ENCODE results near the gene ATP9B. TPM values are rescaled to one million over a fixed set of nuclear protein-coding genes. Genes with fewer than 3 reads are reported as not detected.

The ATP9B gene
- total and polyA plus RNA-seq, 4 donors, result 7.1 to 31.4 (median 15.5) TPM

DNA sequence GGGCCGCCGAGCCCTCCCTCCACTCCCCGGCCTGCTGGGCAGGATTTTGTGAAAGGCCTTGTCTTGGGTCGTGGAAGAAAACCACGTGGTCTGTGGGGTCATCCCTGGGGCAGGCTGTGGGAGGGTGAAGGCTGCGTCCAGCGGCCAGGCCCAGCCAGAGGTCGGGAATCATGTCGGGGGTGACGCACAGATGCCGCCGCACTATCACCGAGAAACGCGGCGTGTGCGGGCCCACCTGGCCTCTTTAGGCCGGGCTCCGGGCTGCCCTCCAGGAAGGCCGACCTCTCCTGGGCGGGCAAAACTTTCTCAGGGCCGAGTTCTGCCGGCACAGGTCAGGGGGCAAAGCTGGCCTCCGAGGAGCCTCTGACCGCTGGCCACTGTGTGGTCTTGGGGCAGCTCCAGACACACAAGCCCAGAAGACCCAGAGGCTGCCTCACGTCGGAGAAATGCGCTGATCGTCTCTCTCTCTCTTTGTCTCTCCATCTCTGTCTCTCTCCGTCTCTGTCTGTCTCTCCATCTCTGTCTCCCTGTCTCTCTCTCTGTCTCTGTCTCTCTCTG lies 354.9 kb downstream of the ATP9B start:
- TF ChIP-seq RXRA (IDR thresholded peaks at IDR 0.05) (peak; percentile 43 to 65), SP1 (IDR thresholded peaks at IDR 0.05) (no peak), RAD21 (IDR thresholded peaks at IDR 0.05) (no peak), GABPA (IDR thresholded peaks at IDR 0.05 in 1 of 2, conservative IDR thresholded peaks at IDR 0.05 in 1 of 2) (no peak), NR2F2 (IDR thresholded peaks at IDR 0.05) (peak; percentile 77), FOXA2 (IDR thresholded peaks at IDR 0.05) (no peak)
- no peak for DNase-seq (ENCODE audit: low spot score)
- Histone ChIP-seq H3K4me3 (ENCODE audit: low read depth in 1 of 3, low read length in 3 of 3) (no peak overlapping the region), H3K27ac (ENCODE audit: low read depth in 1 of 2, low read length in 2 of 2) (no peak overlapping the region), H3K36me3 (ENCODE audit: control insufficient read depth in 4 of 4, insufficient read depth in 3 of 4, low read depth in 1 of 4, low read length in 3 of 4) (no peaks in the 10 kb centered on the region), H3K27me3 (ENCODE audit: control insufficient read depth in 4 of 4, insufficient read depth in 4 of 4, low read length in 3 of 4) (no peaks in the 10 kb centered on the region), H3K9me3 (ENCODE audit: control insufficient read depth in 4 of 4, low read length in 3 of 4) (no peaks in the 10 kb centered on the region), H3K4me1 (ENCODE audit: control insufficient read depth in 4 of 4, insufficient read depth in 4 of 4, low read length in 3 of 4) (no peaks in the 10 kb centered on the region), H3K9ac (ENCODE audit: low read depth in 1 of 2, low read length in 2 of 2) (no peak overlapping the region)
- WGBS, result 82% methylated on average over 30 of the region's 30 CpGs

DNA sequence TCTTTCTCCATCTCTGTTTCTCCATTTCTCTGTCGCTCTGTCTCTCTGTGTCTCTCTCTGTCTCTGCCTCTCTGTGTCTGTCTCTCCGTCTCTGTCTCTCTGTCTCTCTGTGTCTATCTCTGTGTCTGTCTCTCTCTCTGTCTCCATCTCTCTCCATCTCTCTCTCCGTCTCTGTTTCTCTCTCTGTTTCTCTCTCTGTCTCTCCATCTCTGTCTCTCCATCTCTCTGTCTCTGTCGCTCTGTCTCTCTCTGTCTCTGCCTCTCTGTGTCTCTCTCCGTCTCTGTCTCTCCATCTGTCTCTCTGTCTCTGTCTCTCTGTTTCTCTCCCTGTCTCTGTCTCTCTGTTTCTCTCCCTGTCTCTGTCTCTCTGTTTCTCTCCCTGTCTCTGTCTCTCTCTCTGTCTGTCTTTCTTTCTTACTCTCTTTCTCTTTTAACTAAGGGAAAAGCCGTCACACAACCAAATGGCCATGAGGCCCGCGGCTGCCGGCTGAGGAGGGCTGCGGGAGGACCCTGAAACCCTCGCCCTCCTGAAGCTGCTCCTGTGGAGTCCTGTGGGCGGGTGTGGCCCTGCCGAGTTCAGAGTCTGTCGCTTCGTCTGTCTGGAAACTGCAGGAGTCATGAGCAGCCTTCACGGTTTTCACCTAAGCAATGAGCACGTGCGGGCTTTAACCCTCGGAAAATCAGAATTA lies 355.8 kb downstream of the ATP9B start:
- no peak overlapping the region for H3K9ac ChIP-seq (ENCODE audit: low read depth in 1 of 2, low read length in 2 of 2)
- 87% methylated on average over 19 of the region's 19 CpGs for WGBS
- no peak for TF ChIP-seq JUND (IDR thresholded peaks at IDR 0.05)
- TF ChIP-seq RXRA (IDR thresholded peaks at IDR 0.05), result no peak
- TF ChIP-seq RAD21 (IDR thresholded peaks at IDR 0.05), result no peak
- no peak for TF ChIP-seq CTCF (IDR thresholded peaks at IDR 0.05; ENCODE audit: low read depth, low read length, missing input control)
- TF ChIP-seq FOXA2 (IDR thresholded peaks at IDR 0.05), result no peak
- TF ChIP-seq SP1 (IDR thresholded peaks at IDR 0.05), result no peak
- TF ChIP-seq HNF4G (IDR thresholded peaks at IDR 0.05), result no peak
- TF ChIP-seq, protein P1, sequence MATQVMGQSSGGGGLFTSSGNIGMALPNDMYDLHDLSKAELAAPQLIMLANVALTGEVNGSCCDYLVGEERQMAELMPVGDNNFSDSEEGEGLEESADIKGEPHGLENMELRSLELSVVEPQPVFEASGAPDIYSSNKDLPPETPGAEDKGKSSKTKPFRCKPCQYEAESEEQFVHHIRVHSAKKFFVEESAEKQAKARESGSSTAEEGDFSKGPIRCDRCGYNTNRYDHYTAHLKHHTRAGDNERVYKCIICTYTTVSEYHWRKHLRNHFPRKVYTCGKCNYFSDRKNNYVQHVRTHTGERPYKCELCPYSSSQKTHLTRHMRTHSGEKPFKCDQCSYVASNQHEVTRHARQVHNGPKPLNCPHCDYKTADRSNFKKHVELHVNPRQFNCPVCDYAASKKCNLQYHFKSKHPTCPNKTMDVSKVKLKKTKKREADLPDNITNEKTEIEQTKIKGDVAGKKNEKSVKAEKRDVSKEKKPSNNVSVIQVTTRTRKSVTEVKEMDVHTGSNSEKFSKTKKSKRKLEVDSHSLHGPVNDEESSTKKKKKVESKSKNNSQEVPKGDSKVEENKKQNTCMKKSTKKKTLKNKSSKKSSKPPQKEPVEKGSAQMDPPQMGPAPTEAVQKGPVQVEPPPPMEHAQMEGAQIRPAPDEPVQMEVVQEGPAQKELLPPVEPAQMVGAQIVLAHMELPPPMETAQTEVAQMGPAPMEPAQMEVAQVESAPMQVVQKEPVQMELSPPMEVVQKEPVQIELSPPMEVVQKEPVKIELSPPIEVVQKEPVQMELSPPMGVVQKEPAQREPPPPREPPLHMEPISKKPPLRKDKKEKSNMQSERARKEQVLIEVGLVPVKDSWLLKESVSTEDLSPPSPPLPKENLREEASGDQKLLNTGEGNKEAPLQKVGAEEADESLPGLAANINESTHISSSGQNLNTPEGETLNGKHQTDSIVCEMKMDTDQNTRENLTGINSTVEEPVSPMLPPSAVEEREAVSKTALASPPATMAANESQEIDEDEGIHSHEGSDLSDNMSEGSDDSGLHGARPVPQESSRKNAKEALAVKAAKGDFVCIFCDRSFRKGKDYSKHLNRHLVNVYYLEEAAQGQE (IDR thresholded peaks at IDR 0.05), result no peak
- TF ChIP-seq NR2F2 (IDR thresholded peaks at IDR 0.05), result no peak
- TF ChIP-seq YY1 (IDR thresholded peaks at IDR 0.05), result no peak
- no peak for TF ChIP-seq GABPA (IDR thresholded peaks at IDR 0.05 in 1 of 2, conservative IDR thresholded peaks at IDR 0.05 in 1 of 2)
- no peak for TF ChIP-seq HNF4A (conservative IDR thresholded peaks at IDR 0.05)
- no peak for TF ChIP-seq FOXA1 (IDR thresholded peaks at IDR 0.05)
- no peak for TF ChIP-seq MAX (IDR thresholded peaks at IDR 0.05)
- TF ChIP-seq TAF1 (conservative IDR thresholded peaks at IDR 0.05), result no peak
- no peak for TF ChIP-seq EGR1 (IDR thresholded peaks at IDR 0.05; ENCODE audit: low read depth in 2 of 2)
- TF ChIP-seq, protein P2, sequence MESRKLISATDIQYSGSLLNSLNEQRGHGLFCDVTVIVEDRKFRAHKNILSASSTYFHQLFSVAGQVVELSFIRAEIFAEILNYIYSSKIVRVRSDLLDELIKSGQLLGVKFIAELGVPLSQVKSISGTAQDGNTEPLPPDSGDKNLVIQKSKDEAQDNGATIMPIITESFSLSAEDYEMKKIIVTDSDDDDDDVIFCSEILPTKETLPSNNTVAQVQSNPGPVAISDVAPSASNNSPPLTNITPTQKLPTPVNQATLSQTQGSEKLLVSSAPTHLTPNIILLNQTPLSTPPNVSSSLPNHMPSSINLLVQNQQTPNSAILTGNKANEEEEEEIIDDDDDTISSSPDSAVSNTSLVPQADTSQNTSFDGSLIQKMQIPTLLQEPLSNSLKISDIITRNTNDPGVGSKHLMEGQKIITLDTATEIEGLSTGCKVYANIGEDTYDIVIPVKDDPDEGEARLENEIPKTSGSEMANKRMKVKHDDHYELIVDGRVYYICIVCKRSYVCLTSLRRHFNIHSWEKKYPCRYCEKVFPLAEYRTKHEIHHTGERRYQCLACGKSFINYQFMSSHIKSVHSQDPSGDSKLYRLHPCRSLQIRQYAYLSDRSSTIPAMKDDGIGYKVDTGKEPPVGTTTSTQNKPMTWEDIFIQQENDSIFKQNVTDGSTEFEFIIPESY (IDR thresholded peaks at IDR 0.05), result no peak
- TF ChIP-seq, protein P3, sequence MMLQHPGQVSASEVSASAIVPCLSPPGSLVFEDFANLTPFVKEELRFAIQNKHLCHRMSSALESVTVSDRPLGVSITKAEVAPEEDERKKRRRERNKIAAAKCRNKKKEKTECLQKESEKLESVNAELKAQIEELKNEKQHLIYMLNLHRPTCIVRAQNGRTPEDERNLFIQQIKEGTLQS (IDR thresholded peaks at IDR 0.05), result no peak
- no peaks in the 10 kb centered on the region for H3K4me1 ChIP-seq (ENCODE audit: control insufficient read depth in 4 of 4, insufficient read depth in 4 of 4, low read length in 3 of 4)
- H3K9me3 ChIP-seq (ENCODE audit: control insufficient read depth in 4 of 4, low read length in 3 of 4), result no peaks in the 10 kb centered on the region
- H3K4me3 ChIP-seq (ENCODE audit: low read depth in 1 of 3, low read length in 3 of 3), result no peak overlapping the region
- DNase-seq (ENCODE audit: low spot score), result no peak
- H3K27ac ChIP-seq (ENCODE audit: low read depth in 1 of 2, low read length in 2 of 2), result no peak overlapping the region
- no peaks in the 10 kb centered on the region for H3K27me3 ChIP-seq (ENCODE audit: control insufficient read depth in 4 of 4, insufficient read depth in 4 of 4, low read length in 3 of 4)
- no peaks in the 10 kb centered on the region for H3K36me3 ChIP-seq (ENCODE audit: control insufficient read depth in 4 of 4, insufficient read depth in 3 of 4, low read depth in 1 of 4, low read length in 3 of 4)

Measured in liver (tissue), 9 donors.